Activated naive CD8-positive, alpha-beta T cell treated with anti-CD3 and anti-CD28 coated beads, Interleukin-2, amount 10 ng/mL, durations not matched to agents 7 days and 5 days (primary cell): ENCODE measurements around the gene RCCD1. TPM values are rescaled to one million over a fixed set of nuclear protein-coding genes. Genes with fewer than 3 reads are reported as not detected.

ENCODE experiments used
- ATAC-seq: fragments of 150-1000 bp; cut with Tn5 transposase; one replicate; pipeline ENCODE4 v1.10.0; 2021; ENCODE audit warnings: low read depth, moderate library complexity
- POLR2A ChIA-PET: fragments of 350-600 bp; sonication (Branson Sonifier 250); formaldehyde crosslinking; loops from one replicate; lab custom pipeline; 2021; ENCODE audit warnings: antibody characterized with exemption; lab: Charles Lee
- DNase-seq: peaks from one replicate; pipeline ENCODE4 v3.0.0; 2021
- H3K27ac Mint-ChIP-seq: one replicate; pipeline ENCODE4 v1.8.0; 2022; ENCODE audit warnings: mild to moderate bottlenecking, mixed read lengths
- H3K27me3 Mint-ChIP-seq: one replicate; pipeline ENCODE4 v1.8.0; 2022; ENCODE audit warnings: mild to moderate bottlenecking, moderate library complexity, mixed read lengths
- H3K36me3 Mint-ChIP-seq: one replicate; pipeline ENCODE4 v1.8.0; 2021; ENCODE audit warnings: mild to moderate bottlenecking, mixed read lengths
- H3K4me1 Mint-ChIP-seq: one replicate; pipeline ENCODE4 v1.8.0; 2021; ENCODE audit warnings: mixed read lengths
- H3K4me3 Mint-ChIP-seq: one replicate; pipeline ENCODE4 v1.8.0; 2022; ENCODE audit warnings: mild to moderate bottlenecking, moderate library complexity, mixed read lengths
- H3K9me3 Mint-ChIP-seq: one replicate; pipeline ENCODE4 v1.8.0; 2021; ENCODE audit warnings: mixed read lengths
- total RNA-seq, 2 experiments: library from RNA; stranded (reverse); gene quantifications; one replicate each; pipeline ENCODE4 v1.2.3, GENCODE V29; 2021

RCCD1 gene
- total RNA-seq, 2 experiments from 2014 or later, result 31.5 to 31.6 TPM

- H3K4me3 Mint-ChIP-seq, result peak overlapping the region; percentile 86
Observed at GRCh38 chr15:90953947-90954711, 555 bp upstream of the RCCD1 start.

DNA sequence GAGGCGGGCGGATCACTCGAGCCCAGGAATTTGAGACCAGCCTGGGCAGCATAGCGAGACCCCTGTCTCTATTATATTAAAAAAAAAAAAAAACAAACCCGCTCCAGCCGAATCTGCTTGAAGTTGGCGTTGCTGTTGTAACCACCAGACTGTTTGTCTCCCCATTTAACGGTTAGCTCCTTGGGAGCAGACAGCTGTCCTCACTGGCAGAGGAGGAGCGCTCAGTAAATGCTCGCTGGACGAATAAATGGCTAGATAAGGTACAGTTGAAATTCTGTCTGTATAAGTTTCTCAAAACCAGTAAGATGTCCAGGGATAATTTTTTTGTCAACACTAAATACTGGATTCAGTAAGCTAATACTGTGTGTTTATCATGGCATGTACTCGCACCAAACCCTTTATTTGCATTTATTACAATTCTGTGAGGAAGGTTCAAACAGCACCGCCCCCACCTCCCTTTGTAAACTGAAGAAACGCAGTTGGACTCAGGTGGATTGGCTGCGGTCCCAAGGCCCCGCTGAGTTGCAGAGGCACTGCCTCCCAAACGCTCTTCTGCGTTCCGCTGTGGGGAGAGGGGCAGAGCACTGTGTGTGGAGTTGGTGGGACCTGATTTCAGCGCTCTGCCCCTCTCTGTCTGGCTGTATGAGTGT lies 1.1 kb downstream of the RCCD1 start:
- DNase-seq, result no peak
- Mint-ChIP-seq H3K4me1 (peaks cover 12% of the 10 kb centered on the region), H3K36me3 (peaks cover 19% of the 10 kb centered on the region), H3K27me3 (no peaks in the 10 kb centered on the region), H3K4me3 (peak overlapping the region; percentile 86), H3K9me3 (no peaks in the 10 kb centered on the region), H3K27ac (peak overlapping the region; percentile 94)
- ATAC-seq, result no peak
- POLR2A ChIA-PET, result interaction anchor here (0.6 to 4.9 kb wide), 6 partner anchors 16 to 1588 kb away, joined by 3 to 55 read pairs (median 4); partner anchors contain the start of genes HDDC3 and UNC45A

More at GRCh38 chr15:90953947-90954711, 555 bp upstream of the RCCD1 start:
- POLR2A ChIA-PET, result interaction anchor here (0.6 to 4.9 kb wide), 16 partner anchors 11 to 561 kb away, joined by 3 to 55 read pairs (median 5); partner anchors contain the start of genes BLM, HDDC3, MAN2A2 and PRC1
- H3K27ac Mint-ChIP-seq, result peak overlapping the region; percentile 94
- peaks cover 19% of the 10 kb centered on the region for H3K36me3 Mint-ChIP-seq
- H3K4me1 Mint-ChIP-seq, result peaks cover 12% of the 10 kb centered on the region
- ATAC-seq (no peak), DNase-seq (no peak)
- no peaks in the 10 kb centered on the region for H3K27me3 Mint-ChIP-seq
- H3K9me3 Mint-ChIP-seq, result no peaks in the 10 kb centered on the region

- H3K4me3 Mint-ChIP-seq, result peak overlapping the region; percentile 86
- peak; percentile 83 for DNase-seq
- H3K27me3 Mint-ChIP-seq, result no peaks in the 10 kb centered on the region
- no peaks in the 10 kb centered on the region for H3K9me3 Mint-ChIP-seq
- POLR2A ChIA-PET, result interaction anchor here (0.6 to 4.9 kb wide), 10 partner anchors 10 to 1588 kb away, joined by 3 to 55 read pairs (median 3); partner anchors contain the start of genes HDDC3 and PRC1
- no peak for ATAC-seq
- peaks cover 20% of the 10 kb centered on the region for H3K36me3 Mint-ChIP-seq
- H3K4me1 Mint-ChIP-seq, result peaks cover 12% of the 10 kb centered on the region
- peak overlapping the region; percentile 94 for H3K27ac Mint-ChIP-seq
Observed at GRCh38 chr15:90956274-90957030, 1.8 kb downstream of the RCCD1 start.

GRCh38 chr15:90957031-90957790 lies 2.5 kb downstream of the RCCD1 start:
- no peak for DNase-seq
- Mint-ChIP-seq H3K4me1 (peaks cover 16% of the 10 kb centered on the region), H3K9me3 (no peaks in the 10 kb centered on the region), H3K36me3 (peaks cover 18% of the 10 kb centered on the region), H3K27ac (peak overlapping the region; percentile 39), H3K4me3 (peak overlapping the region; percentile 86), H3K27me3 (no peaks in the 10 kb centered on the region)
- no peak for ATAC-seq
- POLR2A ChIA-PET, result interaction anchor here (0.9 to 4.9 kb wide), 8 partner anchors 11 to 80 kb away, joined by 3 to 55 read pairs (median 3); partner anchors contain the start of genes HDDC3 and PRC1

DNA sequence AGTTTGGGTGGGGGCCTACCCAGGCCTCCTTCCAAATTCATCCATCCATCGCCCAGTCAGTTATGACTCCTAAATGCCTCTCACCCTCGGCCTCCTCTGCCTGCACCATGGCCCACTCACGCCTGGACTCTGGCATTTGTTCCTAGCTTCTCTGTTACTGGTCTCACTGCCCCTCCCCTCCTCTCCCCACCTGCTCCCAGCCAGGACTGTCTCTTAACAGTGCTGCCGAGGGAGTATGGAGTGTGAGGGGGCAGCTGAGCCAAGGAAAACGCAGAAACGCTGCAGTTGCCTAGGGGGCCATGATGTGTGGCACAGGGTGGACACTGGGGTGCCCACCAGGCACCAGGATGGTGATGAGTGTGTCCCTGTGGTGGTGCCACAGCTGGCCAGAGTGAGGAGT lies 3.1 kb downstream of the RCCD1 start:
- H3K4me1 Mint-ChIP-seq, result peaks cover 19% of the 10 kb centered on the region
- ATAC-seq (no peak), DNase-seq (no peak)
- H3K36me3 Mint-ChIP-seq, result peaks cover 17% of the 10 kb centered on the region
- peak overlapping the region; percentile 39 for H3K27ac Mint-ChIP-seq
- no peaks in the 10 kb centered on the region for H3K27me3 Mint-ChIP-seq
- POLR2A ChIA-PET, result interaction anchor here (1.0 to 1.6 kb wide), 3 partner anchors 9 to 37 kb away, joined by 3 to 5 read pairs (median 3); partner anchors contain the start of gene PRC1
- H3K4me3 Mint-ChIP-seq, result peak overlapping the region; percentile 65
- H3K9me3 Mint-ChIP-seq, result no peaks in the 10 kb centered on the region

DNA sequence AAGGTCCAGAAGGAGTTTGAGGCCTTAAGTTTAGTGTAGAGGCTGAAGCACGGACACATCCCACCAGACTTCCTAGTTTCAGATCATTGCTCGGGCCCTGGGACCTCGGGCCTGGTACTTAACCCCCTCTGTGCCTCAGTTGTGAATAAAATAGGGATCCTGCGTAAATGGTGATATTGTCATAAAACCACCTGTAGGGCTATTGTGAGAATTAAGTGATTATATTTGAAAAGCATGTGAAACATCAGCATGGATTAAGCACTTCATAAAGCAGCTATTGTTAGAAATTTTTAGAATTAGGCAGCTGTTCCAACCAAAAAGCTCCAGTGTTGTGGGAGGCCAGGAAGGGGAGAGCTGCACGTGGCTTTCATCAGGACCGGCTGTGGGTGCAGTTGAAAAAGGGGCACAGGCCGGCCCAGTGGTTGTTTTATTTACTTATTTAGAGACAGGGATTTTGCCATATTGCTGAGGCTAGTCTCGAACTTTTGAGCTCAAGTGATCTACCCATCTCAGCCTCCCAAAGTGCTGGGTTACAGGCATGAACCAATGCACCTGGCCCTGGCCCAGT lies 4.4 kb downstream of the RCCD1 start:
- POLR2A ChIA-PET, result interaction anchor here (0.7 to 1.1 kb wide), 3 partner anchors 10 to 87 kb away, joined by 3 to 5 read pairs (median 5); no protein-coding TSS in a partner anchor

DNA sequence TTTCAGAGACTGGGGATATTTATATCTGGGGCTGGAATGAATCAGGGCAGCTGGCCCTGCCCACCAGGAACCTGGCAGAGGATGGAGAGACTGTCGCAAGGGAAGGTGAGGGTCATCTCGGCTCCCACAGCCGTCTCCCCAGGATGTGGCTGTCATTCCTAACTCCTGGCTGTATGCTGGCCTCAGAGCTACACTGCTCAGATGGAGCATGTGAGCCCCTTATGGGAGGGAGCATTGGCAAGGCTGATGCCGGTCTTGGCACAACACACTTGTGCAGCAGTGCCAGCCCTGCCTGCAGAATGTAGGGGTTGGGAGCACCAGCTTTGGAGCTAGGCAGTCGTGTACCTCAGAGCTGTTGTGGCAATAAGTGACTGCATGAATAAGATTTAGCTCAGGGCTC lies 5.2 kb downstream of the RCCD1 start:
- ATAC-seq (no peak), DNase-seq (no peak)
- peaks cover 28% of the 10 kb centered on the region for H3K36me3 Mint-ChIP-seq
- peaks cover 18% of the 10 kb centered on the region for H3K4me1 Mint-ChIP-seq
- H3K4me3 Mint-ChIP-seq, result no peak overlapping the region
- no peaks in the 10 kb centered on the region for H3K27me3 Mint-ChIP-seq
- no peak overlapping the region for H3K27ac Mint-ChIP-seq
- POLR2A ChIA-PET, result interaction anchor here (0.8 to 1.0 kb wide), 3 partner anchors 10 to 25 kb away, joined by 3 to 4 read pairs (median 3); partner anchors contain the start of gene UNC45A
- H3K9me3 Mint-ChIP-seq, result no peaks in the 10 kb centered on the region

More for the DNA sequence above, 4.4 kb downstream of the RCCD1 start:
- DNase-seq (no peak), ATAC-seq (no peak)
- peaks cover 19% of the 10 kb centered on the region for H3K4me1 Mint-ChIP-seq
- H3K9me3 Mint-ChIP-seq, result no peaks in the 10 kb centered on the region
- no peak overlapping the region for H3K4me3 Mint-ChIP-seq
- no peak overlapping the region for H3K27ac Mint-ChIP-seq
- H3K27me3 Mint-ChIP-seq, result no peaks in the 10 kb centered on the region
- peaks cover 26% of the 10 kb centered on the region for H3K36me3 Mint-ChIP-seq

DNA sequence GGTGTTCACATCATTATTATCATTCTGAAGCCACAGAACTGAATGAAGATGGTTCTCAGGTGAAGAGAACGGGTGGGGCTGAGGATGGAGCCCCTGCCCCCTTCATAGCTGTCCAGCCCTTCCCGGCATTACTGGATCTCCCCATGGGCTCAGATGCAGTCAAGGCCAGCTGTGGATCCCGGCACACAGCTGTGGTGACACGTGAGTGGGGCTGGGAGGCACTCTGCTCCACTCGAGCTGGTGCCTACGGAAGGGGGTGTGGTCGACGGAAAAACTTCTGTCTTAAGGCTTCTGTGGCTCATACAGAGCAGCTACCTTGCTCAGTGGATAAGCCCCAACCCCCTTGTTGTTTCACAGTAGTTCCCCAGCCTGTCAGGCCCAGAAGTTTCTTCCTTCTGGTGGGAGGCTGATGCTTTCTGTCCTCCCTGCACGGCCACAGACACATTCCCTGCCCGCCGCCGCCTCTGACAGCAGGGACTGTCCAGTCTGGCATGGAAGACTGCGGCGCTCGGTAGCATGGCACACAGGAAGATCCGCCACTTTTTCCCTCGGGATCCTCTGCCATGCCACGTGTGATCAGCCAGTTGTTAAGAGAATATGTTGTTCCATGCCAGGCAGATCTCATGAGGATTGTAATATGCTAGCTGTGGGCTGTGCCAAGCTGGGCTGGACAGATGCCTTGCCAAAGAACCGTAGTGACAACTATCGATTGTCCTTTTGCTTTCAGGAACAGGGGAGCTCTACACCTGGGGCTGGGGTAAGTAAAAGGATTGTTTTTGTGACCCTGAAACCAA lies 5.8 kb downstream of the RCCD1 start:
- H3K27ac Mint-ChIP-seq, result no peak overlapping the region

DNA sequence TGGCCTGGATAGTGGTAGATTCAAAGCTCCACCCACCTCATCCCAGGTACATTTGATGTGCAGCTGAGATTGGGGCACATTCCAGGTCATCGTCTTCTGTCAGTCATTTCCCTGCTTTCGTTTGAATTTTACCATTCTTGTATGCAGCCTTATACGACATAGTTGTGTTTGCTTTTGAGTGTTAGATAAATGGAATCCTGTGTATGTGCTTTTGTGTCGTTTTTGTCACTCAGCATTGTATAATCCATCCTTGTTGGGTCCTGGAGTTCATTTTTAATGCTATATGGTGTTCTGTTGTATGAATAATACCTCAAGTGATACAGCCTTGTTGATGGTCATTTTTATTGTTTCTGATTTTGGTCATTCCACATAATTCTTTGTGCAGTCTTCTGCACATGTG lies 7.3 kb downstream of the RCCD1 start:
- no peak for DNase-seq
- no peak for ATAC-seq
- Mint-ChIP-seq H3K4me1 (peaks cover 14% of the 10 kb centered on the region), H3K9me3 (no peaks in the 10 kb centered on the region), H3K36me3 (peaks cover 41% of the 10 kb centered on the region), H3K4me3 (no peak overlapping the region), H3K27ac (no peak overlapping the region), H3K27me3 (no peaks in the 10 kb centered on the region)
- POLR2A ChIA-PET, result interaction anchor here (2.3 kb wide), 1 partner anchor 19 kb away, joined by 6 read pairs; no protein-coding TSS in a partner anchor

More for the DNA sequence above, 5.8 kb downstream of the RCCD1 start:
- H3K9me3 Mint-ChIP-seq, result no peaks in the 10 kb centered on the region
- DNase-seq (no peak), ATAC-seq (no peak)
- POLR2A ChIA-PET, result interaction anchor here (0.8 to 1.0 kb wide), 4 partner anchors 9 to 28 kb away, joined by 3 to 4 read pairs (median 3); partner anchors contain the start of genes HDDC3 and UNC45A
- H3K4me1 Mint-ChIP-seq, result peaks cover 18% of the 10 kb centered on the region
- H3K36me3 Mint-ChIP-seq, result peaks cover 32% of the 10 kb centered on the region
- no peaks in the 10 kb centered on the region for H3K27me3 Mint-ChIP-seq
- no peak overlapping the region for H3K4me3 Mint-ChIP-seq

DNA sequence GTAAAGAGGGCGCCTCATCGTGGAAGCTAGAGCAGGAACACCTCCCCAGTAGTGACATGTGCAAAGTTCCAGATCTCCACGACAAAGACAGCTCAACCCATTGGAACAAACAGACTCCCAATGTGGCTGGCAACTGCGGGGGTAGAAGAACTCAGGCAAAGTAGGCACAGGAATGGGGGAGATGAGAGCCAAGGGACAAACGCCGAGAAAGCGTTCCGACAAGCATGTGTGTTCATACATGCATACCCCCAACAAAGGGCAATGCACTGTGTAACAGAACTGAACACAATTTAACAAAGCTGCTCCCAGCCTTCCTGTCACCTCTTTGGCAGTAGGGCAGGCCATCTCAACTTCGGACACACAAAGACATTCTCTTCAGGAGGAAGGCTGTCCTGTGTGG lies 11.6 kb downstream of the RCCD1 start:
- peaks cover 40% of the 10 kb centered on the region for H3K36me3 Mint-ChIP-seq
- POLR2A ChIA-PET, result interaction anchor here (1.2 to 1.3 kb wide), 2 partner anchors 12 to 17 kb away, joined by 3 read pairs; partner anchors contain the start of gene RCCD1
- no peaks in the 10 kb centered on the region for H3K27me3 Mint-ChIP-seq
- DNase-seq, result no peak
- no peaks in the 10 kb centered on the region for H3K9me3 Mint-ChIP-seq
- H3K4me3 Mint-ChIP-seq, result no peak overlapping the region
- H3K27ac Mint-ChIP-seq, result no peak overlapping the region
- no peak for ATAC-seq
- H3K4me1 Mint-ChIP-seq, result peaks cover 9% of the 10 kb centered on the region

DNA sequence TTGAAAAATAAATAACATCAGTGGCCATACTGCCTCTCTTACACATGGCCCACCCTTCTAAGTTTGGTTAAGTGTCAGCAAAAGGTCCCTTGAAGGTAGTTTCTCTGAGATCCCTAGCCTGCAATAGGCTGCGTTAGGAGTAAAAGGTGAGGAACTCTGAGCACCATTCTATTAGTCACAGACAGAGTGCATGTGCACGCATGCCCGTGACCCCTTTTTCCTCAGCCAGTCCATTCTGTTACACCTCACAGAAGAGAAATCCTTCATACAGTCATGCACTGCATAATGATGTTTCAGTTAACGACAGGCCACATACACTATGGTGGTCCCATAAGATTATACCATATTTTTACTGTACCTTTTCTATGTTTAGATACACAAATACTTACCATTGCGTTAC lies 12.5 kb downstream of the RCCD1 start:
- no peaks in the 10 kb centered on the region for H3K9me3 Mint-ChIP-seq
- H3K27me3 Mint-ChIP-seq, result no peaks in the 10 kb centered on the region
- H3K4me3 Mint-ChIP-seq, result no peak overlapping the region
- DNase-seq (no peak), ATAC-seq (no peak)
- peaks cover 5% of the 10 kb centered on the region for H3K4me1 Mint-ChIP-seq
- POLR2A ChIA-PET, result interaction anchor here (1.2 kb wide), 1 partner anchor 13 kb away, joined by 3 read pairs; the partner anchor contains the start of gene RCCD1
- H3K27ac Mint-ChIP-seq, result no peak overlapping the region
- peaks cover 34% of the 10 kb centered on the region for H3K36me3 Mint-ChIP-seq
